GM19193 (cell line): ENCODE results near the gene ALDH1A3.

ENCODE experiments used
- POLR2A ChIP-seq: IDR thresholded peaks from 4 replicates; pipeline ENCODE4 v1.6.1; 2011; ENCODE audit not compliant: insufficient read depth, insufficient read length; ENCODE audit errors: extremely low read depth

The ALDH1A3 gene

DNA sequence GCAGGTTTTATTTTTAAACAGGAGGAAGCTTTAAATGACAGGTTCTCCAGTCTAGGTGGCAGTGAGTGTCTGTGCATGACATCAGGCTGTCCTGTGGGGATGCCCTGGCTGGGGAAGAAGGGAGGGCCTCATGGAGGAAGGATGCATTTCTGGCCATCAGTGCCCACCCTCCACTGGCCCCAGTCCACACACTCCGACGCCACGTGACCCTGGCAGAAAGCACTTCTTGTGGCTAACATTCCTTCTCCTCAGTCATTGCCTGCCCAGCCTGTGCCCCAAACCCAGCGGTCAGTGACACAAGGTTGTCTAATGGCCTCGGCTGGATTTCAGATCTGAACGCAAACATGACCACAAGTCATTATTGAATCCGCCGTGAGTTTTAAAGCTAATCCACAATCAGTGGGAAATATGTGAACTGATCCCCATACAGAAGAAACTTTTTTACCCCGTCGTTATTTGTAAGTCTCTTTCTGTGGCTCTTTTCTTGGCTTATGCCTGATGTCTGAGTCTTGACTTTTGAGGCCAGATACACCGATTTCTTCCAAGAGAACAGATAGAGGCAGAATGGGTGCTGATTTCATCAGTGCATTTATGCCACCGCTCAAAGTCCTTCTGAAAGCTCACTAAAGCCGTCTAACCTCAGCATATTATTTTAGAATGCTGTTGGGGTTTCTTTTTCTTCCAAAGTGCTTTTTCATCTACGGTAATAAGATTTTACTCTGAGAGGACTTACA is 22.2 kb downstream of the ALDH1A3 start:
- no peak for TF ChIP-seq POLR2A

DNA sequence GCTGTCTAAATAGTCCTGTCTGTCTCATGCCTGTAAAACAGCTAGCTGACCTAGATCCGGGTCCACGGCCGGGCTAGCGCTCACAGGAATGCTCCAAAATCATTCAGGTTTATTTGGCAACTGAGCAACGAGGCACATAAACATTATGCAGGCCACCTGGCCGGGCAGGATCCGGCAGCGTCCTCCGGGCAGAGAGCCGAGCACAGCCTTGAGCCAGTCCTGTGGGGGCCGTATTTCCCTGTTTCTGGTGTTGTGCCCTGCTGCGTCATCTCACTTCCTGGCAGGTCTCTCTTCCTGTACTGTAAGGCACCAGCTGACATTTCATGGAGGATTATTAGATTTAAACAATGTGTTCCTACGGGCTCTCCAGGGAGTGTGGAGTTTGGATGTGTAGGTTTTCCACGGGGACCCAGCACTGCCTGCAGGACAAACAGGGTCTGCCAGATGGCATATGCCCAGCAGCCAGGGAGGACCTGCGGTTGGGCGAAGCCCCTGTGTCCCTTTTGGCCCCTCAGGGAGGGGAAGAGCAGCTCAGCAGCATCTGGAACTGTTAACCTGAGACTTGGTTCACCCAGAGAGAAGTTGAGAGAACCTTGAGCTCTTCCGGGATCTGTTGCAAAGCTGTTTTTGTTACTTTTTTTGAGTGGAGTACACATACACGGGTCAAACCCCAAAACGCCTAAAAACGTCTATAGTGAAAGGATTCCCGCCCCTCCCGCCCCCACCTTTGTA is 23.0 kb downstream of the ALDH1A3 start:
- TF ChIP-seq POLR2A = no peak

DNA sequence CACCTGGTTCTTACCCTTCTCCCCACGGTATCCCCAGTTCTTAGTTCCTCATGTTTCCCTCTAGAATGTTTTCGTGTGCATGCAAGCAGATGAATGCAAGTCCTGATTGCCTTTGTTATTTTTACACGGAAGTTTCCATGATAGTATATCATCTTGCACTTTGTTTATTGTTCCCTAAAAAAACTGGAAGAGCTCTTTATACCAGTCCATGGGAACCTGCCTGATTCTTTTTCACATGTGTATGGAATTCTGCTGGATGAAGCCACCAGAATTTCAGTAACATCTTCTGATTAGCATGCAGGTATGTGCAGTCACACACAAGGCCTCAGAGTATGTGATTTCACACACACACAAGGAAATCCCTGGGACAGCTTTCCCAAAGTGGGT is 23.5 kb downstream of the ALDH1A3 start:
- TF ChIP-seq POLR2A = no peak

DNA sequence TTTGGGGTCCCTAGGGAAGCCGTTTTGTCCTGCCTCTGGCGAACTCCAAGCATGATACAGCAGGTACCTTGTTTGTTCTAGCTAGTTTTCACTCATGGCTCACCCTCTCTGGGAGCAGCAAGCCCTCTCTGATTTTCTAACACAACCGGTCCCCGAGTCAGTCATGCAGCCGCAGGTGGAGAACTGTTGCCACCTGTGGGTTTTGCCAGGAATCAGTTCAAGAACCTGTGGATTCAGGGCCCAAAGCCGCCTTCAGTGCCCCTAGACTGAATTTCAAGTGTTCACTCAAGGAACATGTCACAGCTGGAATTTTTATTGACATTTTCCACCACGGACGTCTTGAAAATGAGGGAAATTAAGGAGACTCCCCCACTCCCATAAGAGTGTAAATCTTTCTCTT is 26.2 kb downstream of the ALDH1A3 start:
- TF ChIP-seq POLR2A = no peak

DNA sequence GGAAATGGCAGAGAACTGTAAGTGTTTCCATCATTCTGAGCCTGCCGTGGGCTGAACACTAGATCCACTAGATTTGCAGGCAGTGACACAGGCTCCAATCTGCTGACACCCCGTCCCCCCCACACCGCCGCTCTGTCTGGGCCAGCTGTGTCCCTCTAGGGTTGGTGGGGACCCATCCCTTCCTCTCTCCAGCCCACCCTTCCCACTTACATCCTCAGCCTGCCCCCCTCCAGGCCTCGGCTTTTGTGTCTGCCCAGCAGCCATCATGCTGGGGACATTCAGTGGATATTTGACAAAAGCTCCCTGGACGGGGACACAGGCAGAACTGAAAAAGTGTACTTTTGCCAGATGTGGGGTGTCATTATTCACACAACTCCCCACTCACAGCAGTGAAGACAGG is 28.8 kb downstream of the ALDH1A3 start:
- no peak for TF ChIP-seq POLR2A

GRCh38 chr15:100909565-100909964 is 29.9 kb downstream of the ALDH1A3 start:
- no peak for TF ChIP-seq POLR2A

DNA sequence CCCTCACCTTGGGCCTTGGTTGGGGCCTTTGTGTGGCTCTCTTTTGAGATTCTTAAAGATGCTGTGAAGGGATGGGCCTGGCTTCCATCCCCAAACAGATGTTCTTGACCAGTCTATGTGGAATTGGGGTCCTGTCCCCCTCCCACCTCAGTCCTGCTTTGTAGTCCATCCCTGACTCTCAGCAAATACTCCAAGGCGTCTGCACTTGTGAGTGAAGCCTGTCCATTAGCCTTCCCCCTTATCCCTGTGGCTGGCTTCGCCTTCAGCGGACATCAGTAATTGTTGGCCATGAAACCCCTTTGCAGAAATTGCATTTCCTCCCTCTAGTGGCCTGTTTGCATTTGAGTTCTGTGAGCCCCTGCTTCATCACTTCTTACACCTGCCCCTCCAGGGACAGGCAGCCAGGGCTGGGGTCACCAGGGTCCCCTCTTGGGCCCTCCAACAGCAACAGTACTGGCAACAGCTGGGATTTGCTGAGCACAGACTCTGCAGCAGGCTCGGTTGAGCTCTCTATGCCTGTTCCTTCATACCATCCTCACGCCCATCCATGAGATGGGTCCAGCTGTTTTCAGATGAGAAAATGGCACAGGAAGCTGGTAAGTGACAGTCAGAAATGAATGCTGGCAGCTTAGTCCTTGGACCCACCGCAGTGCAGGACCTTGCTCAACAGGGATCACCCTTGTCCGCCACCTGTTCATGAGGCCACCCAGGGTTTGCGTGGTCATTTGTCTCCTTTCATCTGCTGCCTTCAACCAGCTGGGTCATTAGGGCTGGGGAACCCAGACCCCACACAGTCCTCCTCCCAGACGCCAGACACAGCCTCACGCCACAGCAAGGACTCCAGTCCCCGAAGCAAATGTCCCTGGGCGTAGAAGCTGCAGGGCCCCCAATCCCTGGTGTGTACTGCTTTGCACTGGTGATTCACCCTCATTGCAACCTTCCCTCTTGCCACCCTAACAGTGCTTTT is 30.6 kb downstream of the ALDH1A3 start:
- no peak for TF ChIP-seq POLR2A

DNA sequence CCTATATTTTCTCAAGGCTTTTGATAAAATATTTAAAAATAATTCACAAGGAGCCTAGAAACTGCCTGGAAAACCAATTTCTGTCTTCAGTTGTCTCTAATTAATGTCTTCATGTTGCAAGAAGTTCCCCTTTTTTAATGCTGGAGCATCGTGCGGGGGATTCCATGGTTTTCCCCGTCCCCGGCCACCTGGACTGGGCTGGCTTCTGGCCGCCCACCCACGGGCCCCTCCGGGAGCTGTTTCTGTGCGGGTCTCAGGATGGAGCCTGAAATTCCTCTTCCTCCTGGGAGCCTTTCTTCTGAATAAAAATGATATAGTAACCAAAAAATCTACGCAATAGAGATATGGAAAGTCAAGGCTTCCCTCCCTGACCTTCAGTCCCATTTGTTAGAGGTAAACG is 31.5 kb downstream of the ALDH1A3 start:
- TF ChIP-seq POLR2A = no peak

GRCh38 chr15:100913961-100914360 is 34.3 kb downstream of the ALDH1A3 start:
- no peak for TF ChIP-seq POLR2A

DNA sequence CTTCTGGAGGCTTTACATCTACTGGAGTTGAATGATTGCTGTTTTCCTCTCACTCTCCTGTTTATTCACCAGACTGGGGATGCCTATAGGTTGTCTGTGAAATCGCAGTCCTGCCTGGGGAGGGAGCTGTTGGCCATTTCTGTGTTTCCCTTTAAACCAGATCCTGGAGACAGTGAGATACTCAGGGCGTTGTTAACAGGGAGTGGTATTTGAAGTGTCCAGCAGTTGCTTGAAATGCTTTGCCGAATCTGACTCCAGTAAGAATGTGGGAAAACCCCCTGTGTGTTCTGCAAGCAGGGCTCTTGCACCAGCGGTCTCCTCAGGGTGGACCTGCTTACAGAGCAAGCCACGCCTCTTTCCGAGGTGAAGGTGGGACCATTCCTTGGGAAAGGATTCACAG is 35.2 kb downstream of the ALDH1A3 start:
- no peak for TF ChIP-seq POLR2A

- no peak for TF ChIP-seq POLR2A
Observed at GRCh38 chr15:100918034-100918689, 38.5 kb downstream of the ALDH1A3 start.

DNA sequence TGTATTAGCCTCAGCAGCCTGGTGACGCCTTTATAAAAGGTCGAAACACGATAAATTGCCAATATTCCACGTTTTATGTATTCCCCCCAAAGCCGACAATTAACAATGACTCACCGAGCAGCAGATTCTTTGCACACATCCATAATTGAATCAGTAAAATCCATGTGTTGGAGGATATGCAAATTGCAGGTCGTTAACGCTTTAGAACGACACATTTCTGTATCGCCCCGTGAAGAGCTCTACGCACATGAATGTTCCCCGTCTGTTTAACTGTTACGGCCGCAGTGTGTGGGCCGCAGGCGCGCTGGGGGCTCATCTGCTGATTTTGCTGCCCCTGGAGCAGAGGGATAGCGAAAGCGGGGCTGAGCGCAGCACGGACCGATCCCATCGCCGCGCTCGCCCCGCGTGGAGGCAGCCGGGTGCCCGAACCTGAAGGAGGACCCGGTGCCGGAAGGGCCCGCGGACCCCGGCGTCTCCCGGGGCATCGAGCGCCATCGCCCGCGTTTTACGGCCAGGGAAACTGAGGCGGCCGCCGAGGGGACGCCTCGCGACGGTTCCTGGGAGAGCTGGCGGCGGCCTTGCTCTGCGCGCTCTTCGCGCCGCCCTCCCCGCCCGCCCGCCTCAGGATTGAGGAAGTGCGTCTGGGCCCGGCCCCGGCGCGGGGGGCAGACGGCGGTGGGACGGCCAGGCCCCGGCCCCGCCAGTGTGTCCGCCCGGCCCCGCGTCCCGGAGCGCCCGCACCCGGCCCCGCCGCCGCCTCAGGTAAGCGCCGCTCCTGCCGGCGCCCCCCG is 39.3 kb downstream of the ALDH1A3 start, which contains the start of gene LRRK1:
Gene LRRK1, plus strand, starts transcription at position 668 of the 791 bp plus-strand sequence. CDS start 5,276 bp downstream, outside the sequence.
- TF ChIP-seq POLR2A = peak; percentile 45

- no peak for TF ChIP-seq POLR2A
Observed at GRCh38 chr15:100919481-100920405, 40.1 kb downstream of the ALDH1A3 start.
